ENCODE data around the gene RNF4.

- TF ChIP-seq, protein P1, sequence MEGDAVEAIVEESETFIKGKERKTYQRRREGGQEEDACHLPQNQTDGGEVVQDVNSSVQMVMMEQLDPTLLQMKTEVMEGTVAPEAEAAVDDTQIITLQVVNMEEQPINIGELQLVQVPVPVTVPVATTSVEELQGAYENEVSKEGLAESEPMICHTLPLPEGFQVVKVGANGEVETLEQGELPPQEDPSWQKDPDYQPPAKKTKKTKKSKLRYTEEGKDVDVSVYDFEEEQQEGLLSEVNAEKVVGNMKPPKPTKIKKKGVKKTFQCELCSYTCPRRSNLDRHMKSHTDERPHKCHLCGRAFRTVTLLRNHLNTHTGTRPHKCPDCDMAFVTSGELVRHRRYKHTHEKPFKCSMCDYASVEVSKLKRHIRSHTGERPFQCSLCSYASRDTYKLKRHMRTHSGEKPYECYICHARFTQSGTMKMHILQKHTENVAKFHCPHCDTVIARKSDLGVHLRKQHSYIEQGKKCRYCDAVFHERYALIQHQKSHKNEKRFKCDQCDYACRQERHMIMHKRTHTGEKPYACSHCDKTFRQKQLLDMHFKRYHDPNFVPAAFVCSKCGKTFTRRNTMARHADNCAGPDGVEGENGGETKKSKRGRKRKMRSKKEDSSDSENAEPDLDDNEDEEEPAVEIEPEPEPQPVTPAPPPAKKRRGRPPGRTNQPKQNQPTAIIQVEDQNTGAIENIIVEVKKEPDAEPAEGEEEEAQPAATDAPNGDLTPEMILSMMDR (IDR thresholded peaks at IDR 0.05; ENCODE audit: low read depth, low read length) = no peak
- TF ChIP-seq POLR2A (IDR thresholded peaks at IDR 0.05; ENCODE audit: extremely low read depth, insufficient read length) = no peak
Measured at GRCh38 chr4:2515830-2516550, 47.1 kb downstream of the RNF4 start.
